Adrenal gland (tissue), 12 donors: Measurements from ENCODE around the gene ZNF282. TPM values are rescaled to one million over a fixed set of nuclear protein-coding genes. Genes with fewer than 3 reads are reported as not detected.
"Not testable (repeated sequence)": the region's sequence is repeated elsewhere in the genome, so short reads cannot be mapped to it uniquely, and the experiment has no call there.

Experiments used
- DNase-seq, 7 donors: peaks; one replicate each; pipeline ENCODE4 v3.0.0-alpha.2; 2019 to 2020
- H3K27ac ChIP-seq, 5 donors: fragments of 200-600 bp; sonication (generic) in 4 of 5; 1 replicate in 3 of 5; 2 replicates in 2 of 5; pipeline versions ENCODE4 v1.5.1 to v1.8.0; 2016 to 2020; ENCODE audit warnings: mild to moderate bottlenecking in 1 of 5
- H3K27me3 ChIP-seq: fragments of 200-600 bp; 2 replicates; pipeline ENCODE4 v1.8.0; 2021
- H3K36me3 ChIP-seq, 2 donors: fragments of 200-600 bp; replicated peaks in 1 of 2; 1 replicate in 1 of 2; 2 replicates in 1 of 2; pipeline versions ENCODE4 v1.5.1 to v1.8.0; 2018 to 2022
- H3K4me1 ChIP-seq, 2 donors: fragments of 200-600 bp; replicated peaks in 1 of 2; 1 replicate in 1 of 2; 2 replicates in 1 of 2; pipeline versions ENCODE4 v1.5.1 to v1.8.0; 2018 to 2021
- H3K4me3 ChIP-seq, 4 donors: fragments of 200-600 bp; sonication (generic) in 3 of 4; one replicate each; pipeline ENCODE4 v1.5.1; 2016 to 2018
- H3K9me3 ChIP-seq, 3 donors: fragments of 200-600 bp; sonication (generic) in 1 of 3; replicated peaks in 1 of 3; 1 replicate in 2 of 3; 2 replicates in 1 of 3; pipeline versions ENCODE4 v1.5.1 to v1.8.0; 2016 to 2021
- CTCF ChIP-seq, 6 experiments: fragments of 450-650 bp in 4 of 6; fragments of 200-600 bp in 2 of 6; sonication (generic) in 1 of 6; IDR thresholded peaks; 1 replicate in 5 of 6; 2 replicates in 1 of 6; pipeline versions ENCODE4 v1.5.1 to v1.8.0; 2016 to 2021; ENCODE audit warnings: antibody characterized with exemption in 6 of 6, mild to moderate bottlenecking in 2 of 6, moderate library complexity in 1 of 6
- POLR2A ChIP-seq, 2 donors: fragments of 450-650 bp; IDR thresholded peaks; one replicate each; pipeline ENCODE4 v1.6.1; 2017; ENCODE audit warnings: antibody characterized with exemption in 2 of 2, mild to moderate bottlenecking in 2 of 2, moderate library complexity in 1 of 2
- WGBS, 4 donors: extraction: QIAGEN DNeasy Blood & Tissue Kit in 2 of 4; methylation state at CpG; one replicate each; pipeline versions ENCODE4 v1.1.5 to v1.1.7; 2013 to 2017; 5-methylcytosine and 5-hydroxymethylcytosine counted together
- intact Hi-C, 2 donors: fragments of 100-400 bp; cut with DNase I; formaldehyde crosslinking; loops; one replicate each; pipeline versions ENCODE4 v1.14.1 to v1.15.0; 2022 to 2023
- polyA plus RNA-seq, 3 donors: library from polyadenylated mRNA; stranded (reverse); fragments of 200-250 nt in 2 of 3; fragments of 350-450 nt in 1 of 3; fragmentation: Illumina TruSeq in 1 of 3; extraction: RNeasy Lipid Tissue Mini Kit (QIAGEN cat#74804) in 1 of 3; gene quantifications; one replicate each; pipeline ENCODE4 v1.2.3, GENCODE V29; 2013 to 2014
- total RNA-seq, 9 donors: library from RNA; depleted of rRNA in 4 of 9; stranded (reverse); fragments of >200 nt in 4 of 9; fragments of 120-200 nt in 1 of 9; fragmentation: NEBNext Ultra II Directional in 1 of 9; extraction: Animal tissue kit (Norgen Biotek cat#: 25700) in 1 of 9; gene quantifications; one replicate each; pipeline versions ENCODE4 v1.1.0 to v1.2.4, GENCODE V29; 2013 to 2023
- donor health status: healthy with polysubstance abuse.
- donor health status: Bipolar disorder and iron deficiency.
- donor health status: DM: yes; HTN: yes; CAD: no.
- donor health status: DM: no; HTN: no; CAD: no.
- donor health status: DM: no; HTN: no; CAD: no.
- donor health status: DM: yes; HTN: yes; CAD: no.

ZNF282 gene
- total and polyA plus RNA-seq, 12 donors, result 3.6 to 33.8 (median 16.0) TPM

GRCh38 chr7:149225106-149225505 lies 29.8 kb downstream of the ZNF282 start:
- intact Hi-C loops, result no loop called here
- H3K27ac ChIP-seq, result no peak overlapping the region
- H3K4me3 ChIP-seq, result no peak overlapping the region
- WGBS, 4 donors, result 94 to 96% (median 95%) methylated on average over 13 to 19 of the region's 19 CpGs
- no peak for DNase-seq
- peaks cover 0 to 33% of the 10 kb centered on the region in 2 donors for H3K36me3 ChIP-seq
- H3K27me3 ChIP-seq, result no peaks in the 10 kb centered on the region
- H3K4me1 ChIP-seq, result peaks cover 0 to 3% of the 10 kb centered on the region in 2 donors
- H3K9me3 ChIP-seq, result no peaks in the 10 kb centered on the region
- TF ChIP-seq POLR2A (IDR thresholded peaks at IDR 0.05), result no peak
- TF ChIP-seq CTCF (IDR thresholded peaks at IDR 0.05), result no peak

GRCh38 chr7:149225656-149226055 lies 30.3 kb downstream of the ZNF282 start:
- Histone ChIP-seq H3K27ac (no peak overlapping the region), H3K36me3 (peaks cover 0 to 27% of the 10 kb centered on the region in 2 donors), H3K4me1 (peaks cover 0 to 3% of the 10 kb centered on the region in 2 donors), H3K4me3 (no peak overlapping the region), H3K27me3 (no peaks in the 10 kb centered on the region), H3K9me3 (no peaks in the 10 kb centered on the region)
- 93 to 98% (median 96%) methylated on average over 22 of the region's 22 CpGs for WGBS, 4 donors
- no peak for DNase-seq
- no peak for TF ChIP-seq POLR2A (IDR thresholded peaks at IDR 0.05)
- no peak for TF ChIP-seq CTCF (IDR thresholded peaks at IDR 0.05)
- intact Hi-C loops, result no loop called here

GRCh38 chr7:149226366-149226765 lies 31.0 kb downstream of the ZNF282 start:
- H3K9me3 ChIP-seq, H3K4me1 ChIP-seq, DNase-seq, H3K27me3 ChIP-seq, H3K27ac ChIP-seq, intact Hi-C loops, H3K4me3 ChIP-seq: not testable (repeated sequence)
- peaks cover 0 to 20% of the 10 kb centered on the region in 2 donors for H3K36me3 ChIP-seq
- WGBS, 4 donors, result 91 to 95% (median 93%) methylated on average over 17 of the region's 17 CpGs

- H3K4me3 ChIP-seq, result no peak overlapping the region
- DNase-seq, result peak in 4 of 7 donors; percentile 30 to 59 (median 44)
- H3K4me1 ChIP-seq, result peaks cover 0 to 3% of the 10 kb centered on the region in 2 donors
- no peaks in the 10 kb centered on the region for H3K9me3 ChIP-seq
- intact Hi-C loops, result no loop called here
- peaks cover 0 to 17% of the 10 kb centered on the region in 2 donors for H3K36me3 ChIP-seq
- H3K27ac ChIP-seq, result no peak overlapping the region
- TF ChIP-seq POLR2A (IDR thresholded peaks at IDR 0.05), result no peak
- TF ChIP-seq CTCF (IDR thresholded peaks at IDR 0.05), result no peak
- H3K27me3 ChIP-seq, result no peaks in the 10 kb centered on the region
- WGBS, 4 donors, result 51 to 76% (median 64%) methylated on average over 5 to 6 of the region's 6 CpGs
Observed at GRCh38 chr7:149226840-149227494, 31.6 kb downstream of the ZNF282 start.
